GM12878 (cell line): ENCODE data around the gene SMR3B. TPM values are rescaled to one million over a fixed set of nuclear protein-coding genes. Genes with fewer than 3 reads are reported as not detected.

ENCODE experiments used
- ATAC-seq: fragments of 200-7000 bp; cut with Tn5 transposase; 3 replicates; pipeline ENCODE4 v1.9.1; 2020; ENCODE audit warnings: mild to moderate bottlenecking, moderate library complexity
- BruUV-seq: library from RNA; stranded (reverse); fragments of 400-500 nt; replicated peaks from 2 replicates; lab custom pipeline; 2021; lab: Mats Ljungman, UMichigan
- CTCF ChIA-PET: fragments of 300-600 bp; sonication (Branson Sonifier 250); formaldehyde crosslinking; extraction: SDS; loops from one replicate; lab custom pipeline; 2021; ENCODE audit warnings: inconsistent platforms; lab: Yijun Ruan, JAX
- POLR2A ChIA-PET: fragments of 350-600 bp; formaldehyde crosslinking; extraction: SDS; loops from one replicate; lab custom pipeline; 2021; ENCODE audit warnings: inconsistent platforms; lab: Charles Lee
- RAD21 ChIA-PET: fragments of 300-600 bp; sonication (Branson Sonifier 250); formaldehyde crosslinking; loops from one replicate; lab custom pipeline; 2023; ENCODE audit warnings: antibody characterized with exemption; ENCODE audit not compliant: unreplicated experiment; lab: Charles Lee
- SMC1A ChIA-PET: fragments of 300-600 bp; sonication (Branson Sonifier 250); formaldehyde crosslinking; loops from one replicate; lab custom pipeline; 2023; ENCODE audit not compliant: unreplicated experiment, uncharacterized antibody; lab: Charles Lee
- DNase-seq: peaks from one replicate; pipeline ENCODE4 v3.0.0-alpha.2; 2011; ENCODE audit warnings: low read depth, low spot score
- FAIRE-seq: peaks from 3 replicates; lab custom pipeline; 2011; peaks lifted over from hg19 to GRCh38; lab: Jason Lieb, UNC
- H2AFZ ChIP-seq: 2 replicates; pipeline ENCODE4 v1.6.0; 2011; ENCODE audit warnings: low read depth, low read length, control low read depth; ENCODE audit not compliant: control insufficient read depth
- H3K27ac ChIP-seq: 2 replicates; pipeline ENCODE4 v1.5.1; 2011; ENCODE audit warnings: control low read depth; ENCODE audit not compliant: control insufficient read depth, insufficient read depth
- H3K27me3 ChIP-seq, 2 experiments: replicated peaks in 1 of 2; 2 replicates each; pipeline versions ENCODE4 v1.6.0 to v1.6.1; 2011; ENCODE audit warnings: low read length in 1 of 2; ENCODE audit not compliant: control insufficient read depth in 2 of 2, insufficient read depth in 2 of 2
- H3K36me3 ChIP-seq, 2 experiments: 2 replicates each; pipeline ENCODE4 v1.5.1; 2011; ENCODE audit warnings: low read length in 1 of 2; ENCODE audit not compliant: control insufficient read depth in 2 of 2, insufficient read depth in 2 of 2
- H3K4me1 ChIP-seq: 2 replicates; pipeline ENCODE4 v1.6.1; 2011; ENCODE audit warnings: mild to moderate bottlenecking, low read length, moderate library complexity, mixed read lengths; ENCODE audit not compliant: control insufficient read depth, insufficient read depth
- H3K4me2 ChIP-seq: 2 replicates; pipeline ENCODE4 v1.6.0; 2011; ENCODE audit warnings: control low read depth; ENCODE audit not compliant: control insufficient read depth, insufficient read depth
- H3K4me3 ChIP-seq: fragments of 200-600 bp; sonication (generic); 2 replicates; pipeline ENCODE4 v1.5.1; 2016
- H3K79me2 ChIP-seq: 2 replicates; pipeline ENCODE4 v1.6.0; 2011; ENCODE audit warnings: low read length; ENCODE audit not compliant: control insufficient read depth, insufficient read depth
- H3K9ac ChIP-seq: 2 replicates; pipeline ENCODE4 v1.8.0; 2011; ENCODE audit warnings: low read length, control low read depth, mixed read lengths; ENCODE audit not compliant: control insufficient read depth, insufficient read depth
- H3K9me3 ChIP-seq: replicated peaks from 3 replicates; pipeline ENCODE4 v1.5.1; 2011; ENCODE audit warnings: mild to moderate bottlenecking, low read length; ENCODE audit not compliant: control insufficient read depth, insufficient read depth
- H4K20me1 ChIP-seq: 2 replicates; pipeline ENCODE4 v1.6.0; 2011; ENCODE audit not compliant: control insufficient read depth, insufficient read depth
- CHD4 ChIP-seq: fragments of 200-600 bp; sonication (generic); IDR thresholded peaks from 2 replicates; pipeline ENCODE4 v1.6.1; 2016; ENCODE audit warnings: mild to moderate bottlenecking
- LARP7 ChIP-seq: fragments of 450-650 bp; IDR thresholded peaks from 2 replicates; pipeline ENCODE4 v1.6.1; 2017; ENCODE audit warnings: mild to moderate bottlenecking
- RAD51 ChIP-seq: fragments of 450-650 bp; IDR thresholded peaks from 2 replicates; pipeline ENCODE4 v1.6.1; 2016; ENCODE audit warnings: moderate library complexity, mild to moderate bottlenecking, inconsistent platforms
- TARDBP ChIP-seq: IDR thresholded peaks from 2 replicates; pipeline ENCODE4 v1.6.1; 2016; ENCODE audit warnings: borderline replicate concordance
- TBL1XR1 ChIP-seq: IDR thresholded peaks from 2 replicates; pipeline ENCODE4 v1.6.1; 2012; ENCODE audit warnings: low read depth, low read length, improper control_type of control experiment
- WGBS: methylation state at CpG from one replicate; pipeline ENCODE4 v1.1.6; 2016; ENCODE audit warnings: low lambda C conversion rate; ENCODE audit not compliant: insufficient replicate concordance, insufficient coverage; ENCODE audit errors: missing lambda C conversion rate; 5-methylcytosine and 5-hydroxymethylcytosine counted together
- in situ Hi-C: fragments of 300-500 bp; cut with MboI; formaldehyde crosslinking; loops from 9 replicates; pipeline ENCODE4 v1.14.3; 2018; ENCODE audit warnings: mixed read lengths
- intact Hi-C: fragments of 100-400 bp; cut with micrococcal nuclease; formaldehyde crosslinking; loops from one replicate; pipeline ENCODE4 v1.14.2; 2022; ENCODE audit not compliant: unreplicated experiment
- polyA plus RNA-seq, 11 experiments: library from polyadenylated mRNA; depleted of rRNA in 4 of 11; unstranded in 6 of 11; stranded (reverse) in 5 of 11; fragments of >200 nt; fragmentation: Nextera tagmentation in 4 of 11; fragmentation: Illumina TruSeq in 1 of 11; extraction: Ambion mirVana in 4 of 11; extraction: Trizol in 1 of 11; gene quantifications; 1 replicate in 1 of 11; 2 replicates in 10 of 11; pipeline versions ENCODE4 v1.2.1 to v1.2.3, GENCODE V29; 2011 to 2016; ENCODE audit warnings: inconsistent platforms in 2 of 11, missing spikeins in 2 of 11, low read depth in 1 of 11
- total RNA-seq, 4 experiments: library from RNA; depleted of rRNA in 3 of 4; stranded (reverse); fragments of >200 nt in 3 of 4; fragmentation: Illumina TruSeq in 1 of 4; extraction: Trizol in 1 of 4; gene quantifications; 2 replicates each; pipeline versions ENCODE4 v1.2.1 to v1.2.3, GENCODE V29; 2013 to 2021
- TF ChIP-seq, protein P1 (sequence below): IDR thresholded peaks from 2 replicates; pipeline ENCODE4 v1.6.1; 2011; ENCODE audit warnings: low read depth, low read length, improper control_type of control experiment, borderline replicate concordance

Gene SMR3B
- total and polyA plus RNA-seq, 10 of the 15 experiments (the other 5 are each of a cell fraction or from before 2014, with no cell fraction given) = 0.32 TPM; not detected in 9

DNA sequence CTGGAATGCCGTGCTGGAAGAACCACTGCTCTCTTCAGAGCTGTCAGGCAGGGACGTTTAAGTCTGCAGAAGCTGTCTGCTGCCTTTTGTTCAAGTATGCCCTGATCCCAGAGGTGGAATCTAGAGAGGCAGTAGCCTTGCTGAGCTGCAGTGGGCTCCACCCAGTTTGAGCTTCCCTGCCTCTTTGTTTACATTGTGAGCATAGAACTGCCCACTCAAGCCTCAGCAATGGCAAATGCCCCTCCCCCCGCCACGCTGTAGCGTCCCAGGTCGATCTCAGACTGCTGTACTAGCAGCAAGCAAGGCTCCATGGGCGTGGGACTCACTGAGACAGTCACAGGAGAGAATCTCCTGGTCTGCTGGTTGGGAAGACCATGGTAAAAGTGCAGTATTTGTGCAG is 54.3 kb downstream of the SMR3B start:
- Histone ChIP-seq H3K79me2 (no peaks in the 10 kb centered on the region), H3K27me3 (no peaks in the 10 kb centered on the region), H3K9ac (no peak overlapping the region), H3K27ac (no peak overlapping the region), H2AFZ (no peak overlapping the region), H4K20me1 (no peaks in the 10 kb centered on the region), H3K9me3 (no peaks in the 10 kb centered on the region), H3K4me3 (no peak overlapping the region), H3K4me1 (no peaks in the 10 kb centered on the region), H3K36me3 (no peaks in the 10 kb centered on the region), H3K4me2 (no peak overlapping the region)
- SMC1A ChIA-PET = interaction anchor here (1.3 kb wide), 2 partner anchors 10 to 11 kb away, joined by 3 to 4 read pairs; no protein-coding TSS in a partner anchor
- DNase-seq = no peak
- BruUV-seq = no TSS peak
- 8% methylated on average over 7 of the region's 7 CpGs for WGBS
- CTCF ChIA-PET = interaction anchor here (0.6 to 0.7 kb wide), 2 partner anchors 91 to 93 kb away, joined by 3 to 4 read pairs; no protein-coding TSS in a partner anchor
- no peak for ATAC-seq
- in situ Hi-C loops (no loop called here), intact Hi-C loops (no loop called here)
- no peak for TF ChIP-seq RAD51
- TF ChIP-seq TARDBP = no peak
- no peak for TF ChIP-seq TBL1XR1
- TF ChIP-seq, protein P1, sequence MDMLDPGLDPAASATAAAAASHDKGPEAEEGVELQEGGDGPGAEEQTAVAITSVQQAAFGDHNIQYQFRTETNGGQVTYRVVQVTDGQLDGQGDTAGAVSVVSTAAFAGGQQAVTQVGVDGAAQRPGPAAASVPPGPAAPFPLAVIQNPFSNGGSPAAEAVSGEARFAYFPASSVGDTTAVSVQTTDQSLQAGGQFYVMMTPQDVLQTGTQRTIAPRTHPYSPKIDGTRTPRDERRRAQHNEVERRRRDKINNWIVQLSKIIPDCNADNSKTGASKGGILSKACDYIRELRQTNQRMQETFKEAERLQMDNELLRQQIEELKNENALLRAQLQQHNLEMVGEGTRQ = no peak
- TF ChIP-seq LARP7 = no peak
- no peak for TF ChIP-seq CHD4
- RAD21 ChIA-PET = no interaction called here
- POLR2A ChIA-PET = no interaction called here
- FAIRE-seq = no peak

Other genes starting within 250 kb of the SMR3B start
Only the 7 nearest of the 11 such genes appear.
- not detected in 2 replicates for gene FDCSP, start 157.0 kb upstream of the SMR3B start, total RNA-seq (2014; rRNA removed)
- not detected in 2 replicates for gene FDCSP, start 157.0 kb upstream of the SMR3B start, total RNA-seq (2014; rRNA removed; fragmentation: Illumina TruSeq; extraction: Trizol)
- gene FDCSP, start 157.0 kb upstream of the SMR3B start, total RNA-seq (2021) = not detected in 2 replicates
- gene FDCSP, start 157.0 kb upstream of the SMR3B start, polyA plus RNA-seq (2011; rRNA removed) = not detected in 2 replicates
- gene FDCSP, start 157.0 kb upstream of the SMR3B start, polyA plus RNA-seq (2014; fragmentation: Illumina TruSeq; extraction: Trizol) = not detected in 2 replicates
- not detected for gene FDCSP, start 157.0 kb upstream of the SMR3B start, polyA plus RNA-seq (2014; fragmentation: Nextera tagmentation; extraction: Ambion mirVana)
- gene FDCSP, start 157.0 kb upstream of the SMR3B start, polyA plus RNA-seq (2014; rRNA removed) = not detected in 2 replicates
- gene FDCSP, start 157.0 kb upstream of the SMR3B start, polyA plus RNA-seq (2016; fragmentation: Nextera tagmentation; extraction: Ambion mirVana) = not detected
- not detected in 2 replicates for gene CSN3, start 140.5 kb upstream of the SMR3B start, total RNA-seq (2014; rRNA removed)
- gene CSN3, start 140.5 kb upstream of the SMR3B start, total RNA-seq (2014; rRNA removed; fragmentation: Illumina TruSeq; extraction: Trizol) = not detected in 2 replicates
- gene CSN3, start 140.5 kb upstream of the SMR3B start, total RNA-seq (2021) = not detected in 2 replicates
- not detected in 2 replicates for gene CSN3, start 140.5 kb upstream of the SMR3B start, polyA plus RNA-seq (2011; rRNA removed)
- not detected in 2 replicates for gene CSN3, start 140.5 kb upstream of the SMR3B start, polyA plus RNA-seq (2014; fragmentation: Illumina TruSeq; extraction: Trizol)
- not detected for gene CSN3, start 140.5 kb upstream of the SMR3B start, polyA plus RNA-seq (2014; fragmentation: Nextera tagmentation; extraction: Ambion mirVana)
- not detected in 2 replicates for gene CSN3, start 140.5 kb upstream of the SMR3B start, polyA plus RNA-seq (2014; rRNA removed)
- gene CSN3, start 140.5 kb upstream of the SMR3B start, polyA plus RNA-seq (2016; fragmentation: Nextera tagmentation; extraction: Ambion mirVana) = not detected
- gene CABS1, start 48.1 kb upstream of the SMR3B start, total RNA-seq (2014; rRNA removed) = not detected in 2 replicates
- not detected in 2 replicates for gene CABS1, start 48.1 kb upstream of the SMR3B start, total RNA-seq (2014; rRNA removed; fragmentation: Illumina TruSeq; extraction: Trizol)
- gene CABS1, start 48.1 kb upstream of the SMR3B start, total RNA-seq (2021) = not detected in 2 replicates
- not detected in 2 replicates for gene CABS1, start 48.1 kb upstream of the SMR3B start, polyA plus RNA-seq (2011; rRNA removed)
- not detected in 2 replicates for gene CABS1, start 48.1 kb upstream of the SMR3B start, polyA plus RNA-seq (2014; fragmentation: Illumina TruSeq; extraction: Trizol)
- not detected for gene CABS1, start 48.1 kb upstream of the SMR3B start, polyA plus RNA-seq (2014; fragmentation: Nextera tagmentation; extraction: Ambion mirVana)
- not detected in 2 replicates for gene CABS1, start 48.1 kb upstream of the SMR3B start, polyA plus RNA-seq (2014; rRNA removed)
- gene CABS1, start 48.1 kb upstream of the SMR3B start, polyA plus RNA-seq (2016; fragmentation: Nextera tagmentation; extraction: Ambion mirVana) = not detected
- not detected in 2 replicates for gene SMR3A, start 22.4 kb upstream of the SMR3B start, total RNA-seq (2014; rRNA removed)
- not detected in 2 replicates for gene SMR3A, start 22.4 kb upstream of the SMR3B start, total RNA-seq (2014; rRNA removed; fragmentation: Illumina TruSeq; extraction: Trizol)
- not detected in 2 replicates for gene SMR3A, start 22.4 kb upstream of the SMR3B start, total RNA-seq (2021)
- not detected in 2 replicates for gene SMR3A, start 22.4 kb upstream of the SMR3B start, polyA plus RNA-seq (2011; rRNA removed)
- not detected in 2 replicates for gene SMR3A, start 22.4 kb upstream of the SMR3B start, polyA plus RNA-seq (2014; fragmentation: Illumina TruSeq; extraction: Trizol)
- not detected for gene SMR3A, start 22.4 kb upstream of the SMR3B start, polyA plus RNA-seq (2014; fragmentation: Nextera tagmentation; extraction: Ambion mirVana)
- gene SMR3A, start 22.4 kb upstream of the SMR3B start, polyA plus RNA-seq (2014; rRNA removed) = not detected in 2 replicates
- gene SMR3A, start 22.4 kb upstream of the SMR3B start, polyA plus RNA-seq (2016; fragmentation: Nextera tagmentation; extraction: Ambion mirVana) = not detected
- not detected in 2 replicates for gene OPRPN, start 14.8 kb downstream of the SMR3B start, total RNA-seq (2014; rRNA removed)
- gene OPRPN, start 14.8 kb downstream of the SMR3B start, total RNA-seq (2014; rRNA removed; fragmentation: Illumina TruSeq; extraction: Trizol) = not detected in 2 replicates
- gene OPRPN, start 14.8 kb downstream of the SMR3B start, total RNA-seq (2021) = not detected in 2 replicates
- 0.33 TPM in 1 of 2 replicates, not detected in the other for gene OPRPN, start 14.8 kb downstream of the SMR3B start, polyA plus RNA-seq (2011; rRNA removed)
- 0.16 TPM in 1 of 2 replicates, not detected in the other for gene OPRPN, start 14.8 kb downstream of the SMR3B start, polyA plus RNA-seq (2014; fragmentation: Illumina TruSeq; extraction: Trizol)
- gene OPRPN, start 14.8 kb downstream of the SMR3B start, polyA plus RNA-seq (2014; fragmentation: Nextera tagmentation; extraction: Ambion mirVana) = not detected
- gene OPRPN, start 14.8 kb downstream of the SMR3B start, polyA plus RNA-seq (2014; rRNA removed) = 0.32 TPM in 1 of 2 replicates, not detected in the other
- gene OPRPN, start 14.8 kb downstream of the SMR3B start, polyA plus RNA-seq (2016; fragmentation: Nextera tagmentation; extraction: Ambion mirVana) = not detected
- gene MUC7, start 89.1 kb downstream of the SMR3B start, total RNA-seq (2014; rRNA removed) = not detected in 2 replicates
- gene MUC7, start 89.1 kb downstream of the SMR3B start, total RNA-seq (2014; rRNA removed; fragmentation: Illumina TruSeq; extraction: Trizol) = not detected in 2 replicates
- gene MUC7, start 89.1 kb downstream of the SMR3B start, total RNA-seq (2021) = not detected in 2 replicates
- not detected in 2 replicates for gene MUC7, start 89.1 kb downstream of the SMR3B start, polyA plus RNA-seq (2011; rRNA removed)
- gene MUC7, start 89.1 kb downstream of the SMR3B start, polyA plus RNA-seq (2014; fragmentation: Illumina TruSeq; extraction: Trizol) = not detected in 2 replicates
- not detected for gene MUC7, start 89.1 kb downstream of the SMR3B start, polyA plus RNA-seq (2014; fragmentation: Nextera tagmentation; extraction: Ambion mirVana)
- gene MUC7, start 89.1 kb downstream of the SMR3B start, polyA plus RNA-seq (2014; rRNA removed) = not detected in 2 replicates
- gene MUC7, start 89.1 kb downstream of the SMR3B start, polyA plus RNA-seq (2016; fragmentation: Nextera tagmentation; extraction: Ambion mirVana) = not detected
- gene AMTN, start 135.4 kb downstream of the SMR3B start, total RNA-seq (2014; rRNA removed) = not detected in 2 replicates
- not detected in 2 replicates for gene AMTN, start 135.4 kb downstream of the SMR3B start, total RNA-seq (2014; rRNA removed; fragmentation: Illumina TruSeq; extraction: Trizol)
- gene AMTN, start 135.4 kb downstream of the SMR3B start, total RNA-seq (2021) = not detected in 2 replicates
- not detected in 2 replicates for gene AMTN, start 135.4 kb downstream of the SMR3B start, polyA plus RNA-seq (2011; rRNA removed)
- not detected in 2 replicates for gene AMTN, start 135.4 kb downstream of the SMR3B start, polyA plus RNA-seq (2014; fragmentation: Illumina TruSeq; extraction: Trizol)
- gene AMTN, start 135.4 kb downstream of the SMR3B start, polyA plus RNA-seq (2014; fragmentation: Nextera tagmentation; extraction: Ambion mirVana) = not detected
- not detected in 2 replicates for gene AMTN, start 135.4 kb downstream of the SMR3B start, polyA plus RNA-seq (2014; rRNA removed)
- gene AMTN, start 135.4 kb downstream of the SMR3B start, polyA plus RNA-seq (2016; fragmentation: Nextera tagmentation; extraction: Ambion mirVana) = not detected